Measurements from ENCODE around the gene UNC5B. TPM values are rescaled to one million over a fixed set of nuclear protein-coding genes. Genes with fewer than 3 reads are reported as not detected.

UNC5B gene
- polyA plus RNA-seq, 3 donors, result 0.04 to 0.72 TPM; not detected in 1

- WGBS (ENCODE audit: insufficient coverage), result 96% methylated on average over 6 of the region's 7 CpGs
- Histone ChIP-seq H3K4me1 (ENCODE audit: control insufficient read depth in 1 of 2, insufficient read depth in 2 of 2, low read length in 2 of 2) (peaks cover 34 to 52% of the 10 kb centered on the region in 2 donors), H4K20me1 (ENCODE audit: insufficient read depth, low read length) (no peaks in the 10 kb centered on the region), H3K36me3 (replicated peaks in 1 of 2; ENCODE audit: control insufficient read depth in 1 of 2, insufficient read depth in 2 of 2, low read length in 2 of 2) (no peaks in the 10 kb centered on the region), H3K79me2 (ENCODE audit: insufficient read depth, low read length) (no peaks in the 10 kb centered on the region), H3K27ac (ENCODE audit: low read depth in 1 of 2, low read length in 2 of 2) (no peak overlapping the region), H2AFZ (ENCODE audit: insufficient read depth, low read depth, low read length, poor library complexity, severe bottlenecking) (no peak overlapping the region), H3K9me3 (replicated peaks in 1 of 2; ENCODE audit: control insufficient read depth in 1 of 2, insufficient read depth in 1 of 2, low read length in 2 of 2) (no peaks in the 10 kb centered on the region), H3K4me3 (replicated peaks in 1 of 3; ENCODE audit: low read depth in 2 of 3, low read length in 3 of 3) (peak overlapping the region in 1 of 3 experiments; percentile 41), H3K9ac (ENCODE audit: insufficient read depth, low read length, poor library complexity, severe bottlenecking) (no peak overlapping the region), H3K4me2 (replicated peaks; ENCODE audit: extremely low read depth, low read length, poor library complexity, severe bottlenecking) (no peak overlapping the region), H3K27me3 (ENCODE audit: control insufficient read depth in 2 of 2, insufficient read depth in 2 of 2, low read length in 2 of 2) (no peaks in the 10 kb centered on the region)
- H3K27ac Mint-ChIP-seq, result no peak overlapping the region
- no peaks in the 10 kb centered on the region for H3K36me3 Mint-ChIP-seq
- intact Hi-C loops (cut with micrococcal nuclease), result no loop called here
- H3K4me1 Mint-ChIP-seq, result peaks cover 34% of the 10 kb centered on the region
- peaks cover 2 to 7% (median 4%) of the 10 kb centered on the region in 3 donors for H3K27me3 Mint-ChIP-seq (ENCODE audit: low read depth in 3 of 3)
- no peak for DNase-seq
- peaks cover 0 to 4% (median 0%) of the 10 kb centered on the region in 7 donors for H3K9me3 Mint-ChIP-seq
- peak overlapping the region in 1 of 2 donors; percentile 81 for H3K4me3 Mint-ChIP-seq
- no peak for TF ChIP-seq CTCF (IDR thresholded peaks at IDR 0.05)
These were observed 23.4 kb downstream of the UNC5B start for GRCh38 chr10:71235808-71236207.

- H3K9ac ChIP-seq (ENCODE audit: insufficient read depth, low read length, poor library complexity, severe bottlenecking), result no peak overlapping the region
- Mint-ChIP-seq H3K36me3 (no peaks in the 10 kb centered on the region), H3K4me1 (peaks cover 36% of the 10 kb centered on the region), H3K27ac (peak overlapping the region in 1 of 7 donors; percentile 18), H3K27me3 (ENCODE audit: low read depth in 3 of 3) (peaks cover 2 to 7% (median 4%) of the 10 kb centered on the region in 3 donors), H3K4me3 (no peak overlapping the region), H3K9me3 (peaks cover 0 to 4% (median 0%) of the 10 kb centered on the region in 7 donors)
- H3K4me2 ChIP-seq (replicated peaks; ENCODE audit: extremely low read depth, low read length, poor library complexity, severe bottlenecking), result no peak overlapping the region
- H3K27me3 ChIP-seq (ENCODE audit: control insufficient read depth in 2 of 2, insufficient read depth in 2 of 2, low read length in 2 of 2), result no peaks in the 10 kb centered on the region
- no peaks in the 10 kb centered on the region for H3K9me3 ChIP-seq (replicated peaks in 1 of 2; ENCODE audit: control insufficient read depth in 1 of 2, insufficient read depth in 1 of 2, low read length in 2 of 2)
- WGBS (ENCODE audit: insufficient coverage), result 91% methylated on average over 5 of the region's 10 CpGs
- peaks cover 34 to 52% of the 10 kb centered on the region in 2 donors for H3K4me1 ChIP-seq (ENCODE audit: control insufficient read depth in 1 of 2, insufficient read depth in 2 of 2, low read length in 2 of 2)
- H3K36me3 ChIP-seq (replicated peaks in 1 of 2; ENCODE audit: control insufficient read depth in 1 of 2, insufficient read depth in 2 of 2, low read length in 2 of 2), result no peaks in the 10 kb centered on the region
- no peak overlapping the region for H3K4me3 ChIP-seq (replicated peaks in 1 of 3; ENCODE audit: low read depth in 2 of 3, low read length in 3 of 3)
- TF ChIP-seq CTCF (IDR thresholded peaks at IDR 0.05), result no peak
- no peaks in the 10 kb centered on the region for H3K79me2 ChIP-seq (ENCODE audit: insufficient read depth, low read length)
- H4K20me1 ChIP-seq (ENCODE audit: insufficient read depth, low read length), result no peaks in the 10 kb centered on the region
- intact Hi-C loops (cut with micrococcal nuclease), result no loop called here
- H2AFZ ChIP-seq (ENCODE audit: insufficient read depth, low read depth, low read length, poor library complexity, severe bottlenecking), result no peak overlapping the region
- DNase-seq, result no peak
- no peak overlapping the region for H3K27ac ChIP-seq (ENCODE audit: low read depth in 1 of 2, low read length in 2 of 2)
These were observed 23.9 kb downstream of the UNC5B start for GRCh38 chr10:71236286-71236685.

All from CD14-positive monocyte (primary cell).